ENCODE data around the gene KCTD19.

Gene KCTD19

GRCh38 chr16:67259705-67260104 lies 66.8 kb downstream of the KCTD19 start:
- Histone ChIP-seq H3K27me3 (ENCODE audit: insufficient read depth, low read length) (no peaks in the 10 kb centered on the region), H3K36me3 (ENCODE audit: insufficient read depth, low read length) (no peaks in the 10 kb centered on the region)

GRCh38 chr16:67258161-67258835 lies 68.2 kb downstream of the KCTD19 start:
- H3K79me2 ChIP-seq (ENCODE audit: control insufficient read depth, insufficient read depth, low read length, unreplicated experiment) = no peaks in the 10 kb centered on the region
- no peaks in the 10 kb centered on the region for H3K27me3 ChIP-seq (ENCODE audit: insufficient read depth, low read length)
- H3K36me3 ChIP-seq (ENCODE audit: insufficient read depth, low read length) = no peaks in the 10 kb centered on the region
- H2AFZ ChIP-seq (ENCODE audit: low read length, unreplicated experiment) = no peak overlapping the region
- H3K4me3 ChIP-seq (ENCODE audit: low read depth, low read length) = no peak overlapping the region
- H3K4me1 ChIP-seq (ENCODE audit: control insufficient read depth, insufficient read depth, low read length, unreplicated experiment) = no peaks in the 10 kb centered on the region
- H3K27ac ChIP-seq (ENCODE audit: low read depth, low read length) = no peak overlapping the region

More at GRCh38 chr16:67259705-67260104, 66.8 kb downstream of the KCTD19 start:
- Histone ChIP-seq H2AFZ (ENCODE audit: low read length, unreplicated experiment) (no peak overlapping the region), H3K4me3 (ENCODE audit: low read depth, low read length) (no peak overlapping the region), H3K4me1 (ENCODE audit: control insufficient read depth, insufficient read depth, low read length, unreplicated experiment) (no peaks in the 10 kb centered on the region), H3K79me2 (ENCODE audit: control insufficient read depth, insufficient read depth, low read length, unreplicated experiment) (no peaks in the 10 kb centered on the region), H3K27ac (ENCODE audit: low read depth, low read length) (no peak overlapping the region)

- no peak overlapping the region for H3K4me3 ChIP-seq (ENCODE audit: low read depth, low read length)
- no peak overlapping the region for H2AFZ ChIP-seq (ENCODE audit: low read length, unreplicated experiment)
- H3K36me3 ChIP-seq (ENCODE audit: insufficient read depth, low read length) = no peaks in the 10 kb centered on the region
- H3K27me3 ChIP-seq (ENCODE audit: insufficient read depth, low read length) = no peaks in the 10 kb centered on the region
- H3K79me2 ChIP-seq (ENCODE audit: control insufficient read depth, insufficient read depth, low read length, unreplicated experiment) = no peaks in the 10 kb centered on the region
- no peak overlapping the region for H3K27ac ChIP-seq (ENCODE audit: low read depth, low read length)
- H3K4me1 ChIP-seq (ENCODE audit: control insufficient read depth, insufficient read depth, low read length, unreplicated experiment) = no peaks in the 10 kb centered on the region
Observed at GRCh38 chr16:67257486-67258160, 68.9 kb downstream of the KCTD19 start.

- Histone ChIP-seq H3K4me3 (ENCODE audit: low read depth, low read length) (no peak overlapping the region), H3K27me3 (ENCODE audit: insufficient read depth, low read length) (no peaks in the 10 kb centered on the region), H3K79me2 (ENCODE audit: control insufficient read depth, insufficient read depth, low read length, unreplicated experiment) (no peaks in the 10 kb centered on the region), H3K27ac (ENCODE audit: low read depth, low read length) (no peak overlapping the region), H3K36me3 (ENCODE audit: insufficient read depth, low read length) (no peaks in the 10 kb centered on the region), H3K4me1 (ENCODE audit: control insufficient read depth, insufficient read depth, low read length, unreplicated experiment) (no peaks in the 10 kb centered on the region), H2AFZ (ENCODE audit: low read length, unreplicated experiment) (no peak overlapping the region)
Observed at GRCh38 chr16:67256701-67257230, 69.8 kb downstream of the KCTD19 start.

- Histone ChIP-seq H2AFZ (ENCODE audit: low read length, unreplicated experiment) (no peak overlapping the region), H3K4me1 (ENCODE audit: control insufficient read depth, insufficient read depth, low read length, unreplicated experiment) (no peaks in the 10 kb centered on the region), H3K79me2 (ENCODE audit: control insufficient read depth, insufficient read depth, low read length, unreplicated experiment) (no peaks in the 10 kb centered on the region), H3K27ac (ENCODE audit: low read depth, low read length) (no peak overlapping the region), H3K36me3 (ENCODE audit: insufficient read depth, low read length) (no peaks in the 10 kb centered on the region), H3K27me3 (ENCODE audit: insufficient read depth, low read length) (no peaks in the 10 kb centered on the region), H3K4me3 (ENCODE audit: low read depth, low read length) (no peak overlapping the region)
Observed at GRCh38 chr16:67255553-67256221, 70.9 kb downstream of the KCTD19 start.

GRCh38 chr16:67254801-67255552 lies 71.6 kb downstream of the KCTD19 start:
- no peaks in the 10 kb centered on the region for H3K36me3 ChIP-seq (ENCODE audit: insufficient read depth, low read length)
- no peak overlapping the region for H3K27ac ChIP-seq (ENCODE audit: low read depth, low read length)
- no peak overlapping the region for H3K4me3 ChIP-seq (ENCODE audit: low read depth, low read length)
- no peaks in the 10 kb centered on the region for H3K27me3 ChIP-seq (ENCODE audit: insufficient read depth, low read length)
- no peaks in the 10 kb centered on the region for H3K79me2 ChIP-seq (ENCODE audit: control insufficient read depth, insufficient read depth, low read length, unreplicated experiment)
- peaks cover 6% of the 10 kb centered on the region for H3K4me1 ChIP-seq (ENCODE audit: control insufficient read depth, insufficient read depth, low read length, unreplicated experiment)
- no peak overlapping the region for H2AFZ ChIP-seq (ENCODE audit: low read length, unreplicated experiment)

- H2AFZ ChIP-seq (ENCODE audit: low read length, unreplicated experiment) = no peak overlapping the region
- H3K4me1 ChIP-seq (ENCODE audit: control insufficient read depth, insufficient read depth, low read length, unreplicated experiment) = peaks cover 17% of the 10 kb centered on the region
- H3K4me3 ChIP-seq (ENCODE audit: low read depth, low read length) = no peak overlapping the region
- H3K27ac ChIP-seq (ENCODE audit: low read depth, low read length) = no peak overlapping the region
- H3K36me3 ChIP-seq (ENCODE audit: insufficient read depth, low read length) = no peaks in the 10 kb centered on the region
- no peaks in the 10 kb centered on the region for H3K79me2 ChIP-seq (ENCODE audit: control insufficient read depth, insufficient read depth, low read length, unreplicated experiment)
- no peaks in the 10 kb centered on the region for H3K27me3 ChIP-seq (ENCODE audit: insufficient read depth, low read length)
Observed at GRCh38 chr16:67252609-67253497, 73.7 kb downstream of the KCTD19 start.

- no peaks in the 10 kb centered on the region for H3K36me3 ChIP-seq (ENCODE audit: insufficient read depth, low read length)
- peaks cover 11% of the 10 kb centered on the region for H3K79me2 ChIP-seq (ENCODE audit: control insufficient read depth, insufficient read depth, low read length, unreplicated experiment)
- no peak overlapping the region for H2AFZ ChIP-seq (ENCODE audit: low read length, unreplicated experiment)
- H3K27me3 ChIP-seq (ENCODE audit: insufficient read depth, low read length) = no peaks in the 10 kb centered on the region
- H3K27ac ChIP-seq (ENCODE audit: low read depth, low read length) = no peak overlapping the region
- H3K4me3 ChIP-seq (ENCODE audit: low read depth, low read length) = peak overlapping the region; percentile 83
- peaks cover 23% of the 10 kb centered on the region for H3K4me1 ChIP-seq (ENCODE audit: control insufficient read depth, insufficient read depth, low read length, unreplicated experiment)
Observed at GRCh38 chr16:67250045-67250327, 76.6 kb downstream of the KCTD19 start.

- Histone ChIP-seq H3K79me2 (ENCODE audit: control insufficient read depth, insufficient read depth, low read length, unreplicated experiment) (peaks cover 14% of the 10 kb centered on the region), H3K4me3 (ENCODE audit: low read depth, low read length) (peak overlapping the region; percentile 83), H3K27me3 (ENCODE audit: insufficient read depth, low read length) (no peaks in the 10 kb centered on the region), H2AFZ (ENCODE audit: low read length, unreplicated experiment) (peak overlapping the region; percentile 83), H3K27ac (ENCODE audit: low read depth, low read length) (no peak overlapping the region), H3K36me3 (ENCODE audit: insufficient read depth, low read length) (no peaks in the 10 kb centered on the region), H3K4me1 (ENCODE audit: control insufficient read depth, insufficient read depth, low read length, unreplicated experiment) (peaks cover 28% of the 10 kb centered on the region)
Observed at GRCh38 chr16:67249178-67250044, 77.1 kb downstream of the KCTD19 start.
